ENCODE data around the gene NBDY. TPM values are rescaled to one million over a fixed set of nuclear protein-coding genes. Genes with fewer than 3 reads are reported as not detected.
"Not testable (repeated sequence)": the region's sequence is repeated elsewhere in the genome, so short reads cannot be mapped to it uniquely, and the experiment has no call there.

NBDY gene
- total RNA-seq, 1 donor from 2014 or later, result 13.8 TPM

DNA sequence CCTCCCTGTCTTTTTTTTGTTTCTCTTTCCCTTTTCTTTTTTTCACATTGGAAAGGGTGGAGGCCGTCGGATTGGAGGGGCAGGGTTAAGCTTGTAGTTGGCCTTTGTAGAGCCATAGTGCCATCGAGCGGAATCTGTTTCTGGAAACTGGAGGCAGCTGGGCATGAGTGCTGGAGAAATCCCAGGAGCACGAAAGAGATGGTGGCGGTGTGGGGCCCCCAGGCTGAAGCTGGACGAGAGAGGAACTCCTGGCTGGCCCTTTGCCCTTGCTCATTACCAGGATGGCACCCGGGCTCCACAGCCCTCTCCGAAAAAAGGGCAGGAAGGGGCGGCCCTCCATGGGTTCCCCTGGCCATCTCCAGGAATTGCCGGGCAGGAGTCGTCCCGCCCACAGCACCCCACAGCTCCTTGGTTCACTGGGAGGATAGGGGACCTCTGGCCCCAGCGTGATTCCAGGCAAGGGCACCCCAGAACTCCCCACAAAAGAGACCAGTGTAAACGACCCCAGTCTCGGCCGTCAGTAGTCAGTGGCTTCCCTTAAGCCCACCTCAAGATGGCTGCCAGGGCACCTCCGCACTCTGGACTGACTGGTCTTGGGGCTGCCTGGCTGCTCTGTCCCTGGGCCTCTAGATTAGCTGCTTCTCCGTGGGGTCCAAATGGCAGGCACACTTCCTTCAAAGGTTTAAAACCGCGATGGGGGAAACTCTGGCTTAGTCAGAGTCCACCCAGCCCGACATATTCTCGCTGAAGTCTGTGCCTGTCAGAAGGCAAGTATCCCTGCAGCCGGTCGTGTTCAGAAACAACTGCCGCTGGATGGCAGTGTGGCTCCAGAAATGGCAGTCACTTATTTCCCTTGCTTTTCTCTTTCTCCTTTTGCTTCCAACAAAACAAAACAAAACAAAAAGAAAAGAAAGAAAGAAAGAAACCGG is 74.1 kb downstream of the NBDY start:
- Histone ChIP-seq H3K36me3 (no peaks in the 10 kb centered on the region), H3K4me1 (peaks cover 25% of the 10 kb centered on the region), H3K4me3 (peak overlapping the region; percentile 54 to 57), H3K27ac (peak overlapping the region; percentile 83), H3K9me3 (no peaks in the 10 kb centered on the region), H3K27me3 (no peaks in the 10 kb centered on the region)
- DNase-seq (ENCODE audit: extremely low spot score in 2 of 2), result peak; percentile 81 to 85
- TF ChIP-seq, protein P1, sequence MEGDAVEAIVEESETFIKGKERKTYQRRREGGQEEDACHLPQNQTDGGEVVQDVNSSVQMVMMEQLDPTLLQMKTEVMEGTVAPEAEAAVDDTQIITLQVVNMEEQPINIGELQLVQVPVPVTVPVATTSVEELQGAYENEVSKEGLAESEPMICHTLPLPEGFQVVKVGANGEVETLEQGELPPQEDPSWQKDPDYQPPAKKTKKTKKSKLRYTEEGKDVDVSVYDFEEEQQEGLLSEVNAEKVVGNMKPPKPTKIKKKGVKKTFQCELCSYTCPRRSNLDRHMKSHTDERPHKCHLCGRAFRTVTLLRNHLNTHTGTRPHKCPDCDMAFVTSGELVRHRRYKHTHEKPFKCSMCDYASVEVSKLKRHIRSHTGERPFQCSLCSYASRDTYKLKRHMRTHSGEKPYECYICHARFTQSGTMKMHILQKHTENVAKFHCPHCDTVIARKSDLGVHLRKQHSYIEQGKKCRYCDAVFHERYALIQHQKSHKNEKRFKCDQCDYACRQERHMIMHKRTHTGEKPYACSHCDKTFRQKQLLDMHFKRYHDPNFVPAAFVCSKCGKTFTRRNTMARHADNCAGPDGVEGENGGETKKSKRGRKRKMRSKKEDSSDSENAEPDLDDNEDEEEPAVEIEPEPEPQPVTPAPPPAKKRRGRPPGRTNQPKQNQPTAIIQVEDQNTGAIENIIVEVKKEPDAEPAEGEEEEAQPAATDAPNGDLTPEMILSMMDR (IDR thresholded peaks at IDR 0.05), result peak; percentile 26 to 62 (median 35)
- TF ChIP-seq POLR2AphosphoS5 (IDR thresholded peaks at IDR 0.05; ENCODE audit: insufficient read depth in 1 of 2, low read depth in 1 of 2) (no peak), POLR2A (IDR thresholded peaks at IDR 0.05) (no peak)
- intact Hi-C loops (cut with DNase I), result no loop called here

DNA sequence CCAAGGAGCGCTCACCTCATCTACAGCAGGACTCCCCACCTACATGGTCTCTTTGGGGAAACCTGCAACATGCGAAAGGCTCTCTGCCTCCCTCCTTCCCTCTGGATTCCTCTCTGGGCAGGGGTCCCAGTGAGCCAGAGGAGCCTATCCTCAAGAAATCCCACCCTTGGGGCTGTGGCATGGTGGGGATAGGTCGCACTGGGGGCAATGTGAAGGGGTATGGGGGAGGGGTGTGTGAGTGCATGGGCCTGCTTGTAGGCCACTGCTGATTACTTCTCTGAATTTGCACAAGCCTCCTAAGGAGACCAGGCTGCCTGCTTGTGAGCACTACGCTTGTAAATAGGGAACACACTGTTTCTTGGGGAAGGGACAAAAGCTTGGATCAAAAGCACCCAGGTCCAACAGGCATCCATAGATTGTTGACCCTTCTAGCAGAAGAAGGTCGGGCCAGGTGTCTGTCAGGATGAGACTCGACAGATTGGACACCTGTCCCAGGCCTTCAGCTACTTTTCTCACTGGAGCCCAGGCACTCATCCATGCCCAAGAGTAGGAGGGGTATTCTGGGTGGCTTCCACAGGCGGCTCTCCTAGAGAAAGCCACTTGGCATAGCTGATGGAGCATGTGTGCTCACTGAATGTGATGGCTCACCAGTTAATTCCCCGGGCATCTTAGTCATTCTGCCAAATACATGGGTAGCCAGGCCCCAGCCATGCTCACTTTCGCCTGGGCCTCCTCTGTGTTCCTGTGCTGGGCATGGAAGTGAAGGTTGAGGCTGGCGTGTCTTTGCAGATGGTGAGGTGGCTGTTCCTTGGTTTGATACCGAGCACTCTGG is 75.0 kb downstream of the NBDY start:
- Histone ChIP-seq H3K36me3 (no peaks in the 10 kb centered on the region), H3K27ac (peak overlapping the region; percentile 83), H3K9me3 (no peaks in the 10 kb centered on the region), H3K27me3 (no peaks in the 10 kb centered on the region), H3K4me1 (peaks cover 22% of the 10 kb centered on the region), H3K4me3 (peak overlapping the region; percentile 54 to 57)
- peak; percentile 82 to 90 for DNase-seq (ENCODE audit: extremely low spot score in 2 of 2)
- intact Hi-C loops (cut with DNase I), result no loop called here
- TF ChIP-seq, protein P1 (IDR thresholded peaks at IDR 0.05), result peak in 1 of 3 experiments; percentile 11
- no peak for TF ChIP-seq POLR2AphosphoS5 (IDR thresholded peaks at IDR 0.05; ENCODE audit: insufficient read depth in 1 of 2, low read depth in 1 of 2)
- no peak for TF ChIP-seq POLR2A (IDR thresholded peaks at IDR 0.05)

DNA sequence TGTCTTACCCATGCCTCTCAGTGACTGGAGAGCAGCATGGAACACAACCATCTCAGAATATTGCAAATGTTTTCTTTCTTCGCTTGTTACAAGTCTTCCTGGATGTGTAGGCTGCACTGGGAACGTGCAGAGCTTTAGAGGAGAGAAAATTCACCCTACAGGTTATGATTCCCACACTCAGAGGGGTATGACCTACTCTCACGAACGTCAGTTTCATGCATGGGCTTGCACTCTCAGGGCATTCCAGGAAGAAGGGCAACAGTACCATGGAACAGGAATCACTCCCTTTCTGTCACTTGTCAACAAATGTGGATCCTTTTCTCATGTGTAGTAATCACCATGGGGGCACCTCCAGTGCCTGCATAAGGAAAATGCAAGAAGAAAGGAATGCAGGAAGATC is 75.8 kb downstream of the NBDY start:
- Histone ChIP-seq H3K27me3 (no peaks in the 10 kb centered on the region), H3K4me3 (no peak overlapping the region), H3K9me3 (no peaks in the 10 kb centered on the region), H3K27ac (no peak overlapping the region), H3K4me1 (peaks cover 22% of the 10 kb centered on the region), H3K36me3 (no peaks in the 10 kb centered on the region)
- TF ChIP-seq POLR2A (IDR thresholded peaks at IDR 0.05) (no peak), POLR2AphosphoS5 (IDR thresholded peaks at IDR 0.05; ENCODE audit: insufficient read depth in 1 of 2, low read depth in 1 of 2) (no peak)
- TF ChIP-seq, protein P1 (IDR thresholded peaks at IDR 0.05), result no peak
- intact Hi-C loops (cut with DNase I), result no loop called here
- DNase-seq (ENCODE audit: extremely low spot score in 2 of 2), result no peak

DNA sequence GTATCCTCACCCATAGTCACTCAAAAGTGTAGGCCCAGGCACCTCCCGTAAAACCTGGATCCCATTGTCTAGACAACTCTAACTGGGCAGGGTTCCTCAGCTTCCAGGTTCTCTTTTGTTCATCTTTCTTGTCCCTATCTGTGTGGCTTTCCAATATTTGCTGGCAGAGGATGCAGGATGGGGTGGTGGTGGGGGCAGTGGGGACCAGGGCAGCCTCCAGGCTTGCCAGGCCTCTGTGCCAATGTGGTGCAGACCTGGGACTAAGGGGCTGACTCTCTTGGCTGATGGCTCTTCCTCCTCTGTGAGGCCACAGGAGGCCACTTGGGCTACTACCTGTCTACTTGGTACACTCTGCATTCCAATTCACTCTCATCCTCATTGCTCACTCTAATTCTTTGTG is 76.4 kb downstream of the NBDY start:
- DNase-seq (ENCODE audit: extremely low spot score in 2 of 2), result peak in 1 of 2 donors; percentile 87
- H3K4me1 ChIP-seq, result peaks cover 22% of the 10 kb centered on the region
- intact Hi-C loops (cut with DNase I), result no loop called here
- TF ChIP-seq, protein P1 (IDR thresholded peaks at IDR 0.05), result no peak
- TF ChIP-seq POLR2A (IDR thresholded peaks at IDR 0.05) (no peak), POLR2AphosphoS5 (IDR thresholded peaks at IDR 0.05; ENCODE audit: insufficient read depth in 1 of 2, low read depth in 1 of 2) (no peak)
- H3K27me3 ChIP-seq, result no peaks in the 10 kb centered on the region
- H3K36me3 ChIP-seq, result no peaks in the 10 kb centered on the region
- no peak overlapping the region for H3K27ac ChIP-seq
- no peaks in the 10 kb centered on the region for H3K9me3 ChIP-seq
- H3K4me3 ChIP-seq, result no peak overlapping the region

DNA sequence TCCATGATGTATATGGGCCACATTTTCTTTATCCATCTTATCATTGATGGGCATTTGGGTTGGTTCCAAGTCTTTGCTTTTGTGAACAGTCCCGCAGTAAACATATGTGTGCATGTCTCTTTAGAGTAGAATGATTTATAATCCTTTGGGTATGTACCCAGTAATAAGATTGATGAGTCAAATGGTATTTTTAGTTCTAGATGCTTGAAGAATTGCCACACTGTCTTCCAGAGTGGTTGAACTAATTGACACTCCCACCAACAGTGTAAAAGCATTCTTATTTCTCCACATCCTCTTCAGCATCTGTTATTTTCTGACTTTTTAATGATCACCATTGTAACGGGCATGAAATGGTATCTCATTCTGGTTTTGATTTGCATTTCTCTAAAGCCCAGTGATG is 77.1 kb downstream of the NBDY start:
- H3K4me1 ChIP-seq, result peaks cover 22% of the 10 kb centered on the region
- H3K27me3 ChIP-seq; H3K27ac ChIP-seq; H3K4me3 ChIP-seq; H3K36me3 ChIP-seq; DNase-seq (ENCODE audit: extremely low spot score in 2 of 2); intact Hi-C loops (cut with DNase I); H3K9me3 ChIP-seq: not testable (repeated sequence)
